Vagina (tissue), 2 donors: Measurements from ENCODE around the gene CGRRF1. TPM values are rescaled to one million over a fixed set of nuclear protein-coding genes. Genes with fewer than 3 reads are reported as not detected.

Experiments
- DNase-seq, 2 donors: peaks; one replicate each; pipeline ENCODE4 v3.0.0-alpha.2; 2017; ENCODE audit errors: extremely low spot score in 2 of 2
- H3K27ac ChIP-seq: fragments of 200-600 bp; sonication (generic); one replicate; pipeline ENCODE4 v1.5.1; 2019
- H3K27me3 ChIP-seq: fragments of 200-600 bp; sonication (generic); one replicate; pipeline ENCODE4 v1.5.1; 2019
- H3K36me3 ChIP-seq, 2 donors: fragments of 200-600 bp; sonication (generic); one replicate each; pipeline ENCODE4 v1.5.1; 2017 to 2019
- H3K4me1 ChIP-seq: fragments of 200-600 bp; sonication (generic); one replicate; pipeline ENCODE4 v1.5.1; 2019
- H3K4me3 ChIP-seq, 2 donors: fragments of 200-600 bp; sonication (generic); 1 replicate in 1 of 2; 2 replicates in 1 of 2; pipeline ENCODE4 v1.5.1; 2016 to 2019
- H3K9me3 ChIP-seq: fragments of 200-600 bp; sonication (generic); one replicate; pipeline ENCODE4 v1.5.1; 2019
- POLR2A ChIP-seq, 2 donors: fragments of 450-650 bp; IDR thresholded peaks; one replicate each; pipeline ENCODE4 v1.6.1; 2017; ENCODE audit warnings: antibody characterized with exemption in 2 of 2, mild to moderate bottlenecking in 2 of 2, moderate library complexity in 2 of 2
- POLR2AphosphoS5 ChIP-seq, 2 donors: sonication (generic); formaldehyde crosslinking; IDR thresholded peaks; one replicate each; pipeline ENCODE4 v1.9.0; 2017; ENCODE audit warnings: antibody characterized with exemption in 2 of 2, mild to moderate bottlenecking in 2 of 2, low read depth in 1 of 2; ENCODE audit not compliant: insufficient read depth in 1 of 2
- intact Hi-C: fragments of 100-400 bp; cut with DNase I; formaldehyde crosslinking; loops from one replicate; pipeline ENCODE4 v1.15.1; 2023
- total RNA-seq: library from RNA; depleted of rRNA; stranded (reverse); fragments of >200 nt; gene quantifications from one replicate; pipeline ENCODE4 v1.2.3, GENCODE V29; 2016
- TF ChIP-seq, protein P1 (sequence below), 3 experiments: fragments of 450-650 bp in 2 of 3; fragments of 200-600 bp in 1 of 3; sonication (generic) in 1 of 3; IDR thresholded peaks; one replicate each; pipeline ENCODE4 v1.5.1; 2017 to 2019; ENCODE audit warnings: antibody characterized with exemption in 3 of 3, mild to moderate bottlenecking in 2 of 3, moderate library complexity in 2 of 3

The CGRRF1 gene
- total RNA-seq, 1 donor from 2014 or later = 9.6 TPM

DNA sequence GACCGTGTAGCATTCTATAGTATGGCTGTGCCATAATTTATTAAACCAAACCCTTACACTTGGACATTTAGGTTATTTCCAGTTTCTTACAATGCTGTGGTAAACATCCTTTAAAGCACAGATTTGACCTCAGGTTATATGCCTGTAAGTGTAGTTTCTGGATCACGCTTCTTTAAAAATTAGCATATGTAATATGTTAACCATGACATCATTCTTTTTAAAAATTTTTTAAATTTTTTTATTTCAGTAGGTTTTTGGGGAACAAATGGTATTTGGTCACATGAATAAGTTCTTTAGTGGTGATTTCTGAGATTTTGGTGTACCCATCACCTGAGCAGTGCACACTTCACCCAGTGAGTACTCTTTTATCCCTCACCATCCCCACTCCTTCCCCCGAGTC is 75.5 kb downstream of the CGRRF1 start:
- no peak overlapping the region for H3K27ac ChIP-seq
- intact Hi-C loops = no loop called here
- no peaks in the 10 kb centered on the region for H3K9me3 ChIP-seq
- no peak for DNase-seq
- no peak for TF ChIP-seq POLR2AphosphoS5 (IDR thresholded peaks at IDR 0.05; ENCODE audit: insufficient read depth in 1 of 2, low read depth in 1 of 2)
- TF ChIP-seq, protein P1, sequence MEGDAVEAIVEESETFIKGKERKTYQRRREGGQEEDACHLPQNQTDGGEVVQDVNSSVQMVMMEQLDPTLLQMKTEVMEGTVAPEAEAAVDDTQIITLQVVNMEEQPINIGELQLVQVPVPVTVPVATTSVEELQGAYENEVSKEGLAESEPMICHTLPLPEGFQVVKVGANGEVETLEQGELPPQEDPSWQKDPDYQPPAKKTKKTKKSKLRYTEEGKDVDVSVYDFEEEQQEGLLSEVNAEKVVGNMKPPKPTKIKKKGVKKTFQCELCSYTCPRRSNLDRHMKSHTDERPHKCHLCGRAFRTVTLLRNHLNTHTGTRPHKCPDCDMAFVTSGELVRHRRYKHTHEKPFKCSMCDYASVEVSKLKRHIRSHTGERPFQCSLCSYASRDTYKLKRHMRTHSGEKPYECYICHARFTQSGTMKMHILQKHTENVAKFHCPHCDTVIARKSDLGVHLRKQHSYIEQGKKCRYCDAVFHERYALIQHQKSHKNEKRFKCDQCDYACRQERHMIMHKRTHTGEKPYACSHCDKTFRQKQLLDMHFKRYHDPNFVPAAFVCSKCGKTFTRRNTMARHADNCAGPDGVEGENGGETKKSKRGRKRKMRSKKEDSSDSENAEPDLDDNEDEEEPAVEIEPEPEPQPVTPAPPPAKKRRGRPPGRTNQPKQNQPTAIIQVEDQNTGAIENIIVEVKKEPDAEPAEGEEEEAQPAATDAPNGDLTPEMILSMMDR (IDR thresholded peaks at IDR 0.05) = no peak
- no peak for TF ChIP-seq POLR2A (IDR thresholded peaks at IDR 0.05)
- no peaks in the 10 kb centered on the region for H3K36me3 ChIP-seq
- peaks cover 5% of the 10 kb centered on the region for H3K4me1 ChIP-seq
- H3K27me3 ChIP-seq = no peaks in the 10 kb centered on the region
- no peak overlapping the region for H3K4me3 ChIP-seq

Other genes starting within 250 kb of the CGRRF1 start
- gene CDKN3, start 112.9 kb upstream of the CGRRF1 start, total RNA-seq = 6.6 TPM
- gene CNIH1, start 68.5 kb upstream of the CGRRF1 start, total RNA-seq = 124 TPM
- gene GMFB, start 20.9 kb upstream of the CGRRF1 start, total RNA-seq = 24.1 TPM
- 43.0 TPM for gene SAMD4A, start 57.2 kb downstream of the CGRRF1 start, total RNA-seq